ENCODE results near the gene SLC49A4.

The SLC49A4 gene

GRCh38 chr3:122786066-122786465 lies 8.8 kb upstream of the SLC49A4 start:
- DNase-seq, result no peak

- no peak for DNase-seq
Observed at GRCh38 chr3:122787872-122788271, 7.0 kb upstream of the SLC49A4 start.

GRCh38 chr3:122789585-122790273 lies 5.1 kb upstream of the SLC49A4 start:
- DNase-seq, result no peak

- DNase-seq, result no peak
Observed at GRCh38 chr3:122793568-122794416, 1.1 kb upstream of the SLC49A4 start, which contains the start of gene HSPBAP1. HSPBAP1 (minus strand) TSS chr3:122793831; CDS start chr3:122793680, 151 bp downstream.

- no peak for DNase-seq
Observed at GRCh38 chr3:122794483-122794778, 438 bp upstream of the SLC49A4 start.

- DNase-seq, result no peak
Observed at GRCh38 chr3:122795674-122796195, 866 bp downstream of the SLC49A4 start.

GRCh38 chr3:122797291-122797690 lies 2.4 kb downstream of the SLC49A4 start:
- no peak for DNase-seq

GRCh38 chr3:122799322-122799721 lies 4.5 kb downstream of the SLC49A4 start:
- DNase-seq, result no peak

GRCh38 chr3:122800031-122800430 lies 5.2 kb downstream of the SLC49A4 start:
- no peak for DNase-seq

- DNase-seq, result no peak
Observed at GRCh38 chr3:122800706-122801237, 5.9 kb downstream of the SLC49A4 start.

- no peak for DNase-seq
Observed at GRCh38 chr3:122802323-122802722, 7.5 kb downstream of the SLC49A4 start.

- no peak for DNase-seq
Observed at GRCh38 chr3:122803977-122804376, 9.1 kb downstream of the SLC49A4 start.

- no peak for DNase-seq
Observed at GRCh38 chr3:122810734-122811133, 15.9 kb downstream of the SLC49A4 start.

- DNase-seq, result no peak
Observed at GRCh38 chr3:122816587-122816986, 21.7 kb downstream of the SLC49A4 start.

- peak; percentile 3 for DNase-seq
Observed at GRCh38 chr3:122824465-122825381, 29.9 kb downstream of the SLC49A4 start.

GRCh38 chr3:122825460-122825859 lies 30.6 kb downstream of the SLC49A4 start:
- no peak for DNase-seq

GRCh38 chr3:122826278-122826677 lies 31.4 kb downstream of the SLC49A4 start:
- no peak for DNase-seq

GRCh38 chr3:122828281-122828680 lies 33.4 kb downstream of the SLC49A4 start:
- no peak for DNase-seq

- no peak for DNase-seq
Observed at GRCh38 chr3:122835590-122835989, 40.7 kb downstream of the SLC49A4 start.

GRCh38 chr3:122843604-122844003 lies 48.7 kb downstream of the SLC49A4 start:
- no peak for DNase-seq

GRCh38 chr3:122857019-122857418 lies 62.1 kb downstream of the SLC49A4 start:
- DNase-seq, result peak; percentile 1

GRCh38 chr3:122858373-122858772 lies 63.5 kb downstream of the SLC49A4 start:
- peak; percentile 2 for DNase-seq
